DND-41 (cell line): ENCODE results near the gene CMTR2.

Source experiments
- ATAC-seq: fragments of 200-7000 bp; cut with Tn5 transposase; 3 replicates; pipeline ENCODE4 v1.9.1; 2021; ENCODE audit warnings: low read depth; ENCODE audit not compliant: insufficient read depth
- DNase-seq: peaks from one replicate; pipeline ENCODE4 v3.0.0-alpha.2; 2020
- H2AFZ ChIP-seq: 2 replicates; pipeline ENCODE4 v1.6.0; 2012; ENCODE audit warnings: low read depth, low read length
- H3K27ac ChIP-seq: 2 replicates; pipeline ENCODE4 v1.5.1; 2012; ENCODE audit warnings: low read length, inconsistent platforms
- H3K27me3 ChIP-seq: fragments of 200-600 bp; sonication (generic); 2 replicates; pipeline ENCODE4 v1.6.0; 2012; ENCODE audit warnings: low read length, mild to moderate bottlenecking, inconsistent platforms; ENCODE audit not compliant: insufficient read depth, poor library complexity
- H3K36me3 ChIP-seq: 2 replicates; pipeline ENCODE4 v1.5.1; 2012; ENCODE audit warnings: low read length, inconsistent platforms; ENCODE audit not compliant: insufficient read depth
- H3K4me1 ChIP-seq: 2 replicates; pipeline ENCODE4 v1.5.1; 2012; ENCODE audit warnings: mild to moderate bottlenecking, low read length; ENCODE audit not compliant: insufficient read depth
- H3K4me2 ChIP-seq: 2 replicates; pipeline ENCODE4 v1.6.0; 2012; ENCODE audit warnings: mild to moderate bottlenecking, moderate library complexity, low read length, inconsistent platforms; ENCODE audit not compliant: insufficient read depth
- H3K4me3 ChIP-seq, 2 experiments: fragments of 200-600 bp in 1 of 2; shearing (Covaris generic) in 1 of 2; 2 replicates each; pipeline ENCODE4 v1.5.1; 2012 to 2016; ENCODE audit warnings: inconsistent platforms in 2 of 2, low read length in 2 of 2, mild to moderate bottlenecking in 2 of 2, low read depth in 1 of 2, moderate library complexity in 1 of 2
- H3K79me2 ChIP-seq: 2 replicates; pipeline ENCODE4 v1.6.0; 2012; ENCODE audit warnings: low read length, inconsistent platforms; ENCODE audit not compliant: insufficient read depth
- H3K9ac ChIP-seq: 2 replicates; pipeline ENCODE4 v1.6.0; 2012; ENCODE audit warnings: low read depth, mild to moderate bottlenecking, inconsistent platforms, low read length, moderate library complexity
- H3K9me3 ChIP-seq: 2 replicates; pipeline ENCODE4 v1.5.1; 2012; ENCODE audit warnings: low read length, moderate library complexity, mild to moderate bottlenecking, inconsistent platforms; ENCODE audit not compliant: insufficient read depth, severe bottlenecking
- H4K20me1 ChIP-seq: 2 replicates; pipeline ENCODE4 v1.6.0; 2012; ENCODE audit warnings: low read length; ENCODE audit not compliant: insufficient read depth
- CTCF ChIP-seq: IDR thresholded peaks from 2 replicates; pipeline ENCODE4 v1.5.1; 2012; ENCODE audit warnings: borderline replicate concordance, low read length, moderate library complexity, mild to moderate bottlenecking; ENCODE audit not compliant: poor library complexity, severe bottlenecking; ENCODE audit errors: extremely low read depth
- EZH2 ChIP-seq: IDR thresholded peaks from 3 replicates; pipeline ENCODE4 v1.6.1; 2012; ENCODE audit warnings: borderline replicate concordance, low read depth, mild to moderate bottlenecking, moderate library complexity, low read length, inconsistent platforms; ENCODE audit not compliant: severe bottlenecking

Gene CMTR2

GRCh38 chr16:71247478-71247877 is 41.7 kb downstream of the CMTR2 start:
- Histone ChIP-seq H3K9ac (no peak overlapping the region), H3K4me2 (no peak overlapping the region), H3K27ac (no peak overlapping the region), H3K4me1 (no peaks in the 10 kb centered on the region), H3K79me2 (no peaks in the 10 kb centered on the region), H4K20me1 (no peaks in the 10 kb centered on the region), H2AFZ (no peak overlapping the region), H3K36me3 (no peaks in the 10 kb centered on the region), H3K4me3 (no peak overlapping the region), H3K9me3 (no peaks in the 10 kb centered on the region), H3K27me3 (no peaks in the 10 kb centered on the region)
- ATAC-seq (no peak), DNase-seq (no peak)
- TF ChIP-seq EZH2 (no peak), CTCF (no peak)

GRCh38 chr16:71246309-71246708 is 42.9 kb downstream of the CMTR2 start:
- TF ChIP-seq CTCF (no peak), EZH2 (no peak)
- H3K27me3 ChIP-seq: no peaks in the 10 kb centered on the region

GRCh38 chr16:71244521-71244920 is 44.7 kb downstream of the CMTR2 start:
- Histone ChIP-seq H3K9me3 (no peaks in the 10 kb centered on the region), H3K4me2 (no peak overlapping the region)
- no peak for TF ChIP-seq EZH2
- TF ChIP-seq CTCF: no peak

More at GRCh38 chr16:71246309-71246708, 42.9 kb downstream of the CMTR2 start:
- Histone ChIP-seq H4K20me1 (no peaks in the 10 kb centered on the region), H3K4me3 (no peak overlapping the region), H3K27ac (no peak overlapping the region), H3K4me1 (no peaks in the 10 kb centered on the region), H3K36me3 (no peaks in the 10 kb centered on the region), H2AFZ (no peak overlapping the region), H3K9me3 (no peaks in the 10 kb centered on the region), H3K9ac (no peak overlapping the region), H3K79me2 (no peaks in the 10 kb centered on the region), H3K4me2 (no peak overlapping the region)
- DNase-seq (no peak), ATAC-seq (no peak)

GRCh38 chr16:71242601-71243000 is 46.6 kb downstream of the CMTR2 start:
- no peaks in the 10 kb centered on the region for H4K20me1 ChIP-seq
- no peak overlapping the region for H3K27ac ChIP-seq
- H3K79me2 ChIP-seq: no peaks in the 10 kb centered on the region
- no peaks in the 10 kb centered on the region for H3K9me3 ChIP-seq
- H3K4me3 ChIP-seq: no peak overlapping the region
- ATAC-seq: no peak
- no peak for TF ChIP-seq CTCF
- TF ChIP-seq EZH2: no peak
- no peak for DNase-seq
- no peaks in the 10 kb centered on the region for H3K36me3 ChIP-seq
- H3K4me1 ChIP-seq: no peaks in the 10 kb centered on the region
- H3K27me3 ChIP-seq: no peaks in the 10 kb centered on the region
- no peak overlapping the region for H3K4me2 ChIP-seq
- H3K9ac ChIP-seq: no peak overlapping the region
- no peak overlapping the region for H2AFZ ChIP-seq

More at GRCh38 chr16:71244521-71244920, 44.7 kb downstream of the CMTR2 start:
- H3K36me3 ChIP-seq: no peaks in the 10 kb centered on the region
- H4K20me1 ChIP-seq: no peaks in the 10 kb centered on the region
- ATAC-seq (no peak), DNase-seq (no peak)
- no peaks in the 10 kb centered on the region for H3K27me3 ChIP-seq
- H3K27ac ChIP-seq: no peak overlapping the region
- no peak overlapping the region for H3K9ac ChIP-seq
- no peaks in the 10 kb centered on the region for H3K4me1 ChIP-seq
- H2AFZ ChIP-seq: no peak overlapping the region
- H3K79me2 ChIP-seq: no peaks in the 10 kb centered on the region
- no peak overlapping the region for H3K4me3 ChIP-seq
